HepG2 (cell line): Measurements from ENCODE around the gene NME4. TPM values are rescaled to one million over a fixed set of nuclear protein-coding genes. Genes with fewer than 3 reads are reported as not detected.

Source experiments
- CBFB ChIP-seq: sonication (generic); formaldehyde crosslinking; IDR thresholded peaks from 2 replicates; pipeline ENCODE4 v1.4.0; 2020; ENCODE audit warnings: missing genetic modification reagents
- CBX2 ChIP-seq, 2 experiments: fragments of 200-600 bp in 1 of 2; sonication (generic); formaldehyde crosslinking in 1 of 2; IDR thresholded peaks; 2 replicates each; pipeline versions ENCODE4 v1.7.0 to v1.8.1; 2018 to 2022; ENCODE audit warnings: low read depth in 2 of 2, low read length in 1 of 2, mild to moderate bottlenecking in 1 of 2, missing genetic modification reagents in 1 of 2
- ELF4 ChIP-seq: sonication (generic); formaldehyde crosslinking; IDR thresholded peaks from 2 replicates; pipeline ENCODE4 v1.5.0; 2020; ENCODE audit warnings: missing genetic modification reagents, mild to moderate bottlenecking, moderate library complexity, borderline replicate concordance
- GABPB1 ChIP-seq: IDR thresholded peaks from 2 replicates; pipeline ENCODE4 v1.6.1; 2016; ENCODE audit warnings: mild to moderate bottlenecking, missing genetic modification reagents, moderate library complexity, missing compliant biosample characterization
- GPN1 ChIP-seq: sonication (generic); formaldehyde crosslinking; IDR thresholded peaks from 2 replicates; pipeline ENCODE4 v1.5.1; 2020; ENCODE audit warnings: missing genetic modification reagents, borderline replicate concordance
- GZF1 ChIP-seq: sonication (generic); formaldehyde crosslinking; IDR thresholded peaks from 2 replicates; pipeline ENCODE4 v1.5.1; 2020; ENCODE audit warnings: mild to moderate bottlenecking, missing genetic modification reagents
- NCOR1 ChIP-seq: fragments of 200-600 bp; sonication (generic); IDR thresholded peaks from 2 replicates; pipeline ENCODE4 v1.7.0; 2017; ENCODE audit warnings: antibody characterized with exemption, low read length, borderline replicate concordance
- RBAK ChIP-seq: sonication (generic); formaldehyde crosslinking; IDR thresholded peaks from 2 replicates; pipeline ENCODE4 v1.5.1; 2020; ENCODE audit warnings: mild to moderate bottlenecking, missing genetic modification reagents
- RXRA ChIP-seq: sonication (generic); formaldehyde crosslinking; IDR thresholded peaks from 2 replicates; pipeline ENCODE4 v1.5.1; 2020; ENCODE audit warnings: missing genetic modification reagents
- SRY ChIP-seq: sonication (generic); formaldehyde crosslinking; IDR thresholded peaks from 2 replicates; pipeline ENCODE4 v1.8.0; 2022; ENCODE audit warnings: mild to moderate bottlenecking, missing genetic modification reagents
- ZBTB38 ChIP-seq: sonication (generic); formaldehyde crosslinking; IDR thresholded peaks from 2 replicates; pipeline ENCODE4 v1.5.1; 2020; ENCODE audit warnings: mild to moderate bottlenecking, missing genetic modification reagents
- ZFP36 ChIP-seq: fragments of 150-350 bp; IDR thresholded peaks from 2 replicates; pipeline ENCODE4 v1.6.1; 2018; ENCODE audit warnings: borderline replicate concordance, low read length, low read depth; ENCODE audit not compliant: partially characterized antibody
- ZFYVE20 ChIP-seq: sonication (generic); formaldehyde crosslinking; IDR thresholded peaks from 2 replicates; pipeline ENCODE4 v1.8.0; 2023; ENCODE audit warnings: low read depth, mild to moderate bottlenecking, moderate library complexity, missing genetic modification reagents, borderline replicate concordance
- ZMYM2 ChIP-seq: sonication (generic); formaldehyde crosslinking; IDR thresholded peaks from 2 replicates; pipeline ENCODE4 v1.8.0; 2022; ENCODE audit warnings: mild to moderate bottlenecking, missing genetic modification reagents
- ZNF496 ChIP-seq: sonication (generic); formaldehyde crosslinking; IDR thresholded peaks from 2 replicates; pipeline ENCODE4 v1.8.1; 2023; ENCODE audit warnings: mild to moderate bottlenecking, moderate library complexity, missing genetic modification reagents; ENCODE audit not compliant: insufficient replicate concordance
- ZNF747 ChIP-seq: sonication (generic); formaldehyde crosslinking; IDR thresholded peaks from 2 replicates; pipeline ENCODE4 v1.8.1; 2023; ENCODE audit warnings: missing genetic modification reagents, mild to moderate bottlenecking, borderline replicate concordance
- polyA plus RNA-seq, 8 experiments: library from polyadenylated mRNA; depleted of rRNA in 3 of 8; stranded (reverse) in 7 of 8; unstranded in 1 of 8; fragments of >200 nt; fragmentation: Illumina TruSeq in 4 of 8; extraction: Trizol in 4 of 8; gene quantifications; 2 replicates each; pipeline versions ENCODE4 v1.2.1 to v1.2.3, GENCODE V29; 2011 to 2016; ENCODE audit warnings: low read depth in 4 of 8, missing spikeins in 1 of 8, mixed read lengths in 1 of 8; ENCODE audit not compliant: insufficient read depth in 1 of 8
- total RNA-seq, 5 experiments: library from RNA; depleted of rRNA; stranded (reverse); fragments of >200 nt; fragmentation: Illumina TruSeq; extraction: Trizol; gene quantifications; 2 replicates each; pipeline ENCODE4 v1.2.3, GENCODE V29; 2016; ENCODE audit warnings: low read depth in 1 of 5
- TF ChIP-seq, protein P1 (sequence below): sonication (generic); formaldehyde crosslinking; IDR thresholded peaks from 2 replicates; pipeline ENCODE4 v1.4.0; 2020; ENCODE audit warnings: missing genetic modification reagents, borderline replicate concordance
- TF ChIP-seq, protein P2 (sequence below): sonication (generic); formaldehyde crosslinking; IDR thresholded peaks from 2 replicates; pipeline ENCODE4 v1.5.1; 2020; ENCODE audit warnings: mild to moderate bottlenecking, missing genetic modification reagents, moderate library complexity
- TF ChIP-seq, protein P3 (sequence below): sonication (generic); formaldehyde crosslinking; IDR thresholded peaks from 2 replicates; pipeline ENCODE4 v1.8.0; 2022; ENCODE audit warnings: mild to moderate bottlenecking, missing genetic modification reagents, moderate library complexity
- TF ChIP-seq, protein P4 (sequence below): sonication (generic); formaldehyde crosslinking; IDR thresholded peaks from 2 replicates; pipeline ENCODE4 v1.5.0; 2020; ENCODE audit warnings: mild to moderate bottlenecking, missing genetic modification reagents

Gene NME4
- total and polyA plus RNA-seq, 2 of the 13 experiments (the other 11 are each of a cell fraction or from before 2014, with no cell fraction given) = 121 to 263 TPM

DNA sequence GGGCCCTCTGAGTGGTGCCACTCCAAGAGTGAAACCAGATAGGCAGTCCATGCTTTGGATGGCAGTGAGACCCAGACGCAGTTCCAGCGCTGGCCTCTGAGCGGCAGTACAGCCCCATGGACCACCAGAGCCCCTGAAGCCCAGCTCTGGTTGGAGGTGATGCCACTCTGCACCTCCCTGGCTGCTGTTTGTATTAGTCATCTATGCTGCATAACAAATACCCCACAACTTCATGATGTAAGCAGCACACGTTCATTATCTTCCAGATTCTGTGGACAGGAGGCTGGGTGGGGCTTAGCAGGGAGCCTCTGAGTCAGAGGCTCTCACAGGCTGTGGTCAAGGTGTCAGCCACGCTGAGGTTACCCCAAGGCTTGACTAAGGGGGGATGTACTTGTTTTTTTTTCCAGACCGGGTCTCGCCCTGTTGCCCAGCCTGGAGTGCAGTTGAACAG, 5.1 kb upstream of the NME4 start (continued):
- TF ChIP-seq CBX2 (IDR thresholded peaks at IDR 0.05; ENCODE audit: low read depth, low read length) = no peak
- TF ChIP-seq CBX2 (CRISPR knock-in tag; IDR thresholded peaks at IDR 0.05; ENCODE audit: low read depth) = no peak
- no peak for TF ChIP-seq ELF4 (CRISPR knock-in tag)
- TF ChIP-seq, protein P1, sequence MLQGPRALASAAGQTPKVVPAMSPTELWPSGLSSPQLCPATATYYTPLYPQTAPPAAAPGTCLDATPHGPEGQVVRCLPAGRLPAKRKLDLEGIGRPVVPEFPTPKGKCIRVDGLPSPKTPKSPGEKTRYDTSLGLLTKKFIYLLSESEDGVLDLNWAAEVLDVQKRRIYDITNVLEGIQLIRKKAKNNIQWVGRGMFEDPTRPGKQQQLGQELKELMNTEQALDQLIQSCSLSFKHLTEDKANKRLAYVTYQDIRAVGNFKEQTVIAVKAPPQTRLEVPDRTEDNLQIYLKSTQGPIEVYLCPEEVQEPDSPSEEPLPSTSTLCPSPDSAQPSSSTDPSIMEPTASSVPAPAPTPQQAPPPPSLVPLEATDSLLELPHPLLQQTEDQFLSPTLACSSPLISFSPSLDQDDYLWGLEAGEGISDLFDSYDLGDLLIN (CRISPR knock-in tag) = no peak
- TF ChIP-seq ZNF747 = no peak
- no peak for TF ChIP-seq GPN1 (CRISPR knock-in tag)
- TF ChIP-seq ZBTB38 = 0 out of 2 replicates have a peak, but pooled peaks have one; percentile 25
- TF ChIP-seq RBAK (CRISPR knock-in tag) = peak; percentile 100
- no peak for TF ChIP-seq ZFP36
- TF ChIP-seq NCOR1 = no peak
- TF ChIP-seq, protein P2, sequence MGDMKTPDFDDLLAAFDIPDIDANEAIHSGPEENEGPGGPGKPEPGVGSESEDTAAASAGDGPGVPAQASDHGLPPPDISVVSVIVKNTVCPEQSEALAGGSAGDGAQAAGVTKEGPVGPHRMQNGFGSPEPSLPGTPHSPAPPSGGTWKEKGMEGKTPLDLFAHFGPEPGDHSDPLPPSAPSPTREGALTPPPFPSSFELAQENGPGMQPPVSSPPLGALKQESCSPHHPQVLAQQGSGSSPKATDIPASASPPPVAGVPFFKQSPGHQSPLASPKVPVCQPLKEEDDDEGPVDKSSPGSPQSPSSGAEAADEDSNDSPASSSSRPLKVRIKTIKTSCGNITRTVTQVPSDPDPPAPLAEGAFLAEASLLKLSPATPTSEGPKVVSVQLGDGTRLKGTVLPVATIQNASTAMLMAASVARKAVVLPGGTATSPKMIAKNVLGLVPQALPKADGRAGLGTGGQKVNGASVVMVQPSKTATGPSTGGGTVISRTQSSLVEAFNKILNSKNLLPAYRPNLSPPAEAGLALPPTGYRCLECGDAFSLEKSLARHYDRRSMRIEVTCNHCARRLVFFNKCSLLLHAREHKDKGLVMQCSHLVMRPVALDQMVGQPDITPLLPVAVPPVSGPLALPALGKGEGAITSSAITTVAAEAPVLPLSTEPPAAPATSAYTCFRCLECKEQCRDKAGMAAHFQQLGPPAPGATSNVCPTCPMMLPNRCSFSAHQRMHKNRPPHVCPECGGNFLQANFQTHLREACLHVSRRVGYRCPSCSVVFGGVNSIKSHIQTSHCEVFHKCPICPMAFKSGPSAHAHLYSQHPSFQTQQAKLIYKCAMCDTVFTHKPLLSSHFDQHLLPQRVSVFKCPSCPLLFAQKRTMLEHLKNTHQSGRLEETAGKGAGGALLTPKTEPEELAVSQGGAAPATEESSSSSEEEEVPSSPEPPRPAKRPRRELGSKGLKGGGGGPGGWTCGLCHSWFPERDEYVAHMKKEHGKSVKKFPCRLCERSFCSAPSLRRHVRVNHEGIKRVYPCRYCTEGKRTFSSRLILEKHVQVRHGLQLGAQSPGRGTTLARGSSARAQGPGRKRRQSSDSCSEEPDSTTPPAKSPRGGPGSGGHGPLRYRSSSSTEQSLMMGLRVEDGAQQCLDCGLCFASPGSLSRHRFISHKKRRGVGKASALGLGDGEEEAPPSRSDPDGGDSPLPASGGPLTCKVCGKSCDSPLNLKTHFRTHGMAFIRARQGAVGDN (CRISPR knock-in tag) = peak; percentile 56
- no peak for TF ChIP-seq ZFYVE20 (CRISPR knock-in tag)
- TF ChIP-seq SRY = no peak
- TF ChIP-seq, protein P3, sequence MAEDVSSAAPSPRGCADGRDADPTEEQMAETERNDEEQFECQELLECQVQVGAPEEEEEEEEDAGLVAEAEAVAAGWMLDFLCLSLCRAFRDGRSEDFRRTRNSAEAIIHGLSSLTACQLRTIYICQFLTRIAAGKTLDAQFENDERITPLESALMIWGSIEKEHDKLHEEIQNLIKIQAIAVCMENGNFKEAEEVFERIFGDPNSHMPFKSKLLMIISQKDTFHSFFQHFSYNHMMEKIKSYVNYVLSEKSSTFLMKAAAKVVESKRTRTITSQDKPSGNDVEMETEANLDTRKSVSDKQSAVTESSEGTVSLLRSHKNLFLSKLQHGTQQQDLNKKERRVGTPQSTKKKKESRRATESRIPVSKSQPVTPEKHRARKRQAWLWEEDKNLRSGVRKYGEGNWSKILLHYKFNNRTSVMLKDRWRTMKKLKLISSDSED (CRISPR knock-in tag) = no peak
- TF ChIP-seq GZF1 (CRISPR knock-in tag) = no peak
- TF ChIP-seq, protein P4, sequence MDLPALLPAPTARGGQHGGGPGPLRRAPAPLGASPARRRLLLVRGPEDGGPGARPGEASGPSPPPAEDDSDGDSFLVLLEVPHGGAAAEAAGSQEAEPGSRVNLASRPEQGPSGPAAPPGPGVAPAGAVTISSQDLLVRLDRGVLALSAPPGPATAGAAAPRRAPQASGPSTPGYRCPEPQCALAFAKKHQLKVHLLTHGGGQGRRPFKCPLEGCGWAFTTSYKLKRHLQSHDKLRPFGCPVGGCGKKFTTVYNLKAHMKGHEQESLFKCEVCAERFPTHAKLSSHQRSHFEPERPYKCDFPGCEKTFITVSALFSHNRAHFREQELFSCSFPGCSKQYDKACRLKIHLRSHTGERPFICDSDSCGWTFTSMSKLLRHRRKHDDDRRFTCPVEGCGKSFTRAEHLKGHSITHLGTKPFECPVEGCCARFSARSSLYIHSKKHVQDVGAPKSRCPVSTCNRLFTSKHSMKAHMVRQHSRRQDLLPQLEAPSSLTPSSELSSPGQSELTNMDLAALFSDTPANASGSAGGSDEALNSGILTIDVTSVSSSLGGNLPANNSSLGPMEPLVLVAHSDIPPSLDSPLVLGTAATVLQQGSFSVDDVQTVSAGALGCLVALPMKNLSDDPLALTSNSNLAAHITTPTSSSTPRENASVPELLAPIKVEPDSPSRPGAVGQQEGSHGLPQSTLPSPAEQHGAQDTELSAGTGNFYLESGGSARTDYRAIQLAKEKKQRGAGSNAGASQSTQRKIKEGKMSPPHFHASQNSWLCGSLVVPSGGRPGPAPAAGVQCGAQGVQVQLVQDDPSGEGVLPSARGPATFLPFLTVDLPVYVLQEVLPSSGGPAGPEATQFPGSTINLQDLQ (CRISPR knock-in tag) = no peak
- TF ChIP-seq ZNF496 (CRISPR knock-in tag) = no peak
- TF ChIP-seq ZMYM2 = peak; percentile 91
- no peak for TF ChIP-seq CBFB (CRISPR knock-in tag)
- no peak for TF ChIP-seq GABPB1 (CRISPR knock-in tag)
- TF ChIP-seq RXRA (CRISPR knock-in tag) = 0 out of 2 replicates have a peak, but pooled peaks have one; percentile 24
